Spleen (tissue), 11 donors: Measurements from ENCODE around the gene MGRN1. TPM values are rescaled to one million over a fixed set of nuclear protein-coding genes. Genes with fewer than 3 reads are reported as not detected.
A peak's percentile ranks its signal among the peaks of the same experiment; 100 is the strongest.

Experiments
- DNase-seq: peaks from one replicate; pipeline ENCODE4 v3.0.0-alpha.2; 2020
- H3K27ac ChIP-seq, 8 donors: fragments of 200-600 bp; sonication (generic) in 7 of 8; 1 replicate in 4 of 8; 2 replicates in 4 of 8; pipeline versions ENCODE4 v1.5.0 to v1.8.0; 2016 to 2021; ENCODE audit warnings: inconsistent platforms in 4 of 8, mild to moderate bottlenecking in 4 of 8, moderate library complexity in 1 of 8
- H3K27me3 ChIP-seq, 7 donors: fragments of 200-600 bp; sonication (generic) in 6 of 7; replicated peaks in 1 of 7; 1 replicate in 4 of 7; 2 replicates in 3 of 7; pipeline versions ENCODE4 v1.5.0 to v1.8.0; 2016 to 2021; ENCODE audit warnings: inconsistent platforms in 3 of 7, mild to moderate bottlenecking in 1 of 7
- H3K36me3 ChIP-seq, 6 donors: fragments of 200-600 bp; sonication (generic) in 5 of 6; 1 replicate in 4 of 6; 2 replicates in 2 of 6; pipeline versions ENCODE4 v1.5.0 to v1.8.0; 2016 to 2021; ENCODE audit warnings: inconsistent platforms in 2 of 6
- H3K4me1 ChIP-seq, 6 donors: fragments of 200-600 bp; sonication (generic) in 5 of 6; 1 replicate in 3 of 6; 2 replicates in 3 of 6; pipeline versions ENCODE4 v1.5.0 to v1.8.0; 2016 to 2021; ENCODE audit warnings: inconsistent platforms in 3 of 6
- H3K4me3 ChIP-seq, 8 donors: fragments of 200-600 bp; sonication (generic) in 7 of 8; 1 replicate in 4 of 8; 2 replicates in 4 of 8; pipeline versions ENCODE4 v1.5.0 to v1.8.0; 2016 to 2021; ENCODE audit warnings: inconsistent platforms in 4 of 8, mild to moderate bottlenecking in 4 of 8, moderate library complexity in 2 of 8
- H3K9me3 ChIP-seq, 8 donors: fragments of 200-600 bp; sonication (generic) in 7 of 8; 1 replicate in 4 of 8; 2 replicates in 4 of 8; pipeline versions ENCODE4 v1.5.0 to v1.8.0; 2016 to 2021; ENCODE audit warnings: inconsistent platforms in 4 of 8
- POLR2A ChIP-seq, 3 donors: fragments of 450-650 bp; IDR thresholded peaks; one replicate each; pipeline ENCODE4 v1.5.1; 2017; ENCODE audit warnings: antibody characterized with exemption in 3 of 3, mild to moderate bottlenecking in 1 of 3
- POLR2AphosphoS5 ChIP-seq, 3 donors: sonication (generic); formaldehyde crosslinking; IDR thresholded peaks; one replicate each; pipeline ENCODE4 v1.5.1; 2017; ENCODE audit warnings: antibody characterized with exemption in 3 of 3
- WGBS, 5 donors: extraction: QIAGEN DNeasy Blood & Tissue Kit in 3 of 5; methylation state at CpG; one replicate each; pipeline versions ENCODE4 v1.1.5 to v1.1.7; 2013 to 2018; 5-methylcytosine and 5-hydroxymethylcytosine counted together
- intact Hi-C: fragments of 100-400 bp; cut with DNase I; formaldehyde crosslinking; loops from one replicate; pipeline ENCODE4 v1.15.0; 2023; ENCODE audit warnings: low total_unique reads
- polyA plus RNA-seq, 3 donors: library from polyadenylated mRNA; stranded (reverse); fragments of 200-250 nt; gene quantifications; one replicate each; pipeline ENCODE4 v1.2.1, GENCODE V29; 2013
- total RNA-seq, 7 donors: library from RNA; depleted of rRNA in 3 of 7; stranded (reverse); fragments of >200 nt in 3 of 7; fragmentation: NEBNext Ultra II Directional in 4 of 7; extraction: Animal tissue kit (Norgen Biotek cat#: 25700) in 4 of 7; gene quantifications; one replicate each; pipeline versions ENCODE4 v1.1.0 to v1.2.1, GENCODE V29; 2016 to 2021
- TF ChIP-seq, protein P1 (sequence below), 11 experiments: fragments of 200-600 bp in 7 of 11; fragments of 450-650 bp in 4 of 11; sonication (generic) in 4 of 11; IDR thresholded peaks in 8 of 11; conservative IDR thresholded peaks in 3 of 11; 1 replicate in 7 of 11; 2 replicates in 4 of 11; pipeline versions ENCODE4 v1.4.0 to v1.8.0; 2016 to 2021; ENCODE audit warnings: antibody characterized with exemption in 11 of 11, inconsistent platforms in 4 of 11, mild to moderate bottlenecking in 1 of 11
- donor health status: healthy with polysubstance abuse.
- donor health status: DM: no; HTN: no; CAD: no; lungs with moderate emphysema.
- donor health status: DM: no; HTN: no; CAD: no.
- donor health status: Bipolar disorder and iron deficiency.
- donor health status: healthy.
- donor health status: DM: no; HTN: no; CAD: no.
- donor health status: DM: yes; HTN: yes; CAD: no.

MGRN1 gene
- total and polyA plus RNA-seq, 10 donors: 7.6 to 132 (median 75.1) TPM

DNA sequence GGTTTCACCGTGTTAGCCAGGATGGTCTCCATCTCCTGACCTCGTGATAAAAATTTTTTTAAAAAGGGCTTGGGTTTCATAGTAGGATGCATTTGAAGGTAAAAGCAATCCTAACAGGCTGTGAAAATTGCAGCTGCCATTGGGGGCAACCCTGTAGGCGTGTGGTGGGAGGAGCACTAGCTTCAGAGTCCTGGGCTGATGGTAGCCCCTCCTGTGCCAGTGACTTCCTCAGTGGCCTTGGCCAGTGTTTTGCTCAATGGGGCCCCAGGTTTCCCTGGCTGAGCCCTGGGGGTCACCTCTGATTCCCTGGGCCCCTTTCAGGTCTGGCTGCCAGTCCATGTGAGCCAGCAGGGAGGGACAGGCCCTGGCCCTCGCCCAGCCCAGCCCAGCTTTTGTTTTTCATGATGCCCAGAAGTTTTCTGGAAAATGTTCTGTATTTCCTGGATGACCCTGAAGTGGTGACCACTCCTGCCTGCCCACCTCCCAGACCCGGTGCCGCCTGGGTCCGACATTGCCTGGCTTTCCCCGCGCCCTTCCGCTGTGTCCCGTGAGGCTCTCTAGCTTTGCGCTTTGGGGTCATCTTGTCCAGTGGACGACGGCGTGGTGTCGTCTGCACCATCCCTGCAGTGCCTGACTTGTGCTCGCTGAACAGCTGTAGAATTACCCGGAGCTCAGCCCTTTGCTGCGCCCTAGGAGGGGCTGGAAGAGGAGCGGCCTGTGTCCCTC is 9.4 kb downstream of the MGRN1 start:
- H3K27me3 ChIP-seq: no peaks in the 10 kb centered on the region
- H3K4me3 ChIP-seq: no peak overlapping the region
- H3K4me1 ChIP-seq: peaks cover 0 to 98% (median 33%) of the 10 kb centered on the region in 6 donors
- peak overlapping the region in 5 of 8 donors; percentile 29 to 69 (median 56) for H3K27ac ChIP-seq
- WGBS, 5 donors: 83 to 91% (median 89%) methylated on average over 20 of the region's 20 CpGs
- H3K9me3 ChIP-seq: peaks cover 0 to 13% (median 6%) of the 10 kb centered on the region in 8 donors
- no peak for DNase-seq
- peaks cover 0 to 60% (median 9%) of the 10 kb centered on the region in 6 donors for H3K36me3 ChIP-seq
- intact Hi-C loops: no loop called here
- TF ChIP-seq, protein P1, sequence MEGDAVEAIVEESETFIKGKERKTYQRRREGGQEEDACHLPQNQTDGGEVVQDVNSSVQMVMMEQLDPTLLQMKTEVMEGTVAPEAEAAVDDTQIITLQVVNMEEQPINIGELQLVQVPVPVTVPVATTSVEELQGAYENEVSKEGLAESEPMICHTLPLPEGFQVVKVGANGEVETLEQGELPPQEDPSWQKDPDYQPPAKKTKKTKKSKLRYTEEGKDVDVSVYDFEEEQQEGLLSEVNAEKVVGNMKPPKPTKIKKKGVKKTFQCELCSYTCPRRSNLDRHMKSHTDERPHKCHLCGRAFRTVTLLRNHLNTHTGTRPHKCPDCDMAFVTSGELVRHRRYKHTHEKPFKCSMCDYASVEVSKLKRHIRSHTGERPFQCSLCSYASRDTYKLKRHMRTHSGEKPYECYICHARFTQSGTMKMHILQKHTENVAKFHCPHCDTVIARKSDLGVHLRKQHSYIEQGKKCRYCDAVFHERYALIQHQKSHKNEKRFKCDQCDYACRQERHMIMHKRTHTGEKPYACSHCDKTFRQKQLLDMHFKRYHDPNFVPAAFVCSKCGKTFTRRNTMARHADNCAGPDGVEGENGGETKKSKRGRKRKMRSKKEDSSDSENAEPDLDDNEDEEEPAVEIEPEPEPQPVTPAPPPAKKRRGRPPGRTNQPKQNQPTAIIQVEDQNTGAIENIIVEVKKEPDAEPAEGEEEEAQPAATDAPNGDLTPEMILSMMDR (IDR thresholded peaks at IDR 0.05 in 8 of 11, conservative IDR thresholded peaks at IDR 0.05 in 3 of 11): no peak
- TF ChIP-seq POLR2A (IDR thresholded peaks at IDR 0.05) (no peak), POLR2AphosphoS5 (IDR thresholded peaks at IDR 0.05) (peak in 2 of 3 donors; percentile 39 to 58)

DNA sequence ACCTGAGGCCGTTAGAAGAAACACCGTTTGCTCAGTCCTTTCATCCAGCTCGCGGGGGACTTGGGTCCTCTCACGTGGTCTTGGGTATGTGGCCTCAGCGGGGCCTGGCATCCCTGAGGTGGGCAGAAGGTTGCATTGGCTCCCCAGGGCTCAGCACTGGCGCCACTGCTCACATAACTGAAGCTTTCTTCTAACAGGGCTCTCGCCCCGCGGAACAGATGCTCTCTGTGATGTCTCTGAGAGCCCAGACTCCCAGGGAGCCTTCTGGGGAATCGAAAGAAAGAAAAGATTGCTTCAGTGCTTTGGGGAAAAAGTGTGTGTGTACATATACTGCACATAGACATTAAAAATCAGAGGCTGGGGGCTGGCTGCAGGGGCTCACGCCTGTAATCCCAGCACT is 10.1 kb downstream of the MGRN1 start:
- intact Hi-C loops: no loop called here
- H3K27ac ChIP-seq: peak overlapping the region in 4 of 8 donors; percentile 29 to 69 (median 56)
- H3K36me3 ChIP-seq: peaks cover 0 to 62% (median 9%) of the 10 kb centered on the region in 6 donors
- 91 to 93% (median 92%) methylated on average over 12 of the region's 12 CpGs for WGBS, 5 donors
- no peak for TF ChIP-seq POLR2A (IDR thresholded peaks at IDR 0.05)
- TF ChIP-seq, protein P1 (IDR thresholded peaks at IDR 0.05 in 8 of 11, conservative IDR thresholded peaks at IDR 0.05 in 3 of 11): no peak
- TF ChIP-seq POLR2AphosphoS5 (IDR thresholded peaks at IDR 0.05): no peak
- H3K9me3 ChIP-seq: peaks cover 0 to 13% (median 6%) of the 10 kb centered on the region in 8 donors
- no peak overlapping the region for H3K4me3 ChIP-seq
- peaks cover 0 to 98% (median 37%) of the 10 kb centered on the region in 6 donors for H3K4me1 ChIP-seq
- DNase-seq: no peak
- H3K27me3 ChIP-seq: no peaks in the 10 kb centered on the region

DNA sequence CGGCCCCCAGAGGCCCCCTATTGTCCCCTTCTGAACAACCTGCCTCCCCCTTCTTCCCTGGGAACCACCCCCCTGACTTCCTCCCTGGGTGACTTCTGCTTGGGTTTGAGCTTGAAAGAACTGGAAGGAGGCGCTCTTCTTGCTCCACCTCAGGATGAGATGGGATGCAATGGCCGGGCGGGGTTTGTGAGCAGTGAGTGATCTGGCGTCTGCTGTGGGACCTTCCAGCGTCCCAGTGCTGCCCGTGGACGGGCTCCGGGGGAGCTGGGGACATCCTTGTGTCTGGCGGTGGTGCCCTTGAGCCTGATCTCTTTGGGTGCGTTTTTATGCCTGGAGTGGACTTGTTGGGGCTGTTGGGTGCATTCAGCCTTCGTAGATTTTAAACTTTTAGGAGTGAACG is 11.6 kb downstream of the MGRN1 start:
- peak overlapping the region in 4 of 8 donors; percentile 22 to 57 (median 48) for H3K27ac ChIP-seq
- 77 to 88% (median 85%) methylated on average over 13 of the region's 13 CpGs for WGBS, 5 donors
- intact Hi-C loops: no loop called here
- TF ChIP-seq POLR2AphosphoS5 (IDR thresholded peaks at IDR 0.05) (peak in 1 of 3 donors; percentile 47), POLR2A (IDR thresholded peaks at IDR 0.05) (no peak)
- no peak for DNase-seq
- no peak overlapping the region for H3K4me3 ChIP-seq
- no peaks in the 10 kb centered on the region for H3K27me3 ChIP-seq
- H3K36me3 ChIP-seq: peaks cover 0 to 75% (median 9%) of the 10 kb centered on the region in 6 donors
- H3K4me1 ChIP-seq: peaks cover 4 to 98% (median 45%) of the 10 kb centered on the region in 6 donors
- H3K9me3 ChIP-seq: peaks cover 0 to 8% (median 5%) of the 10 kb centered on the region in 8 donors

DNA sequence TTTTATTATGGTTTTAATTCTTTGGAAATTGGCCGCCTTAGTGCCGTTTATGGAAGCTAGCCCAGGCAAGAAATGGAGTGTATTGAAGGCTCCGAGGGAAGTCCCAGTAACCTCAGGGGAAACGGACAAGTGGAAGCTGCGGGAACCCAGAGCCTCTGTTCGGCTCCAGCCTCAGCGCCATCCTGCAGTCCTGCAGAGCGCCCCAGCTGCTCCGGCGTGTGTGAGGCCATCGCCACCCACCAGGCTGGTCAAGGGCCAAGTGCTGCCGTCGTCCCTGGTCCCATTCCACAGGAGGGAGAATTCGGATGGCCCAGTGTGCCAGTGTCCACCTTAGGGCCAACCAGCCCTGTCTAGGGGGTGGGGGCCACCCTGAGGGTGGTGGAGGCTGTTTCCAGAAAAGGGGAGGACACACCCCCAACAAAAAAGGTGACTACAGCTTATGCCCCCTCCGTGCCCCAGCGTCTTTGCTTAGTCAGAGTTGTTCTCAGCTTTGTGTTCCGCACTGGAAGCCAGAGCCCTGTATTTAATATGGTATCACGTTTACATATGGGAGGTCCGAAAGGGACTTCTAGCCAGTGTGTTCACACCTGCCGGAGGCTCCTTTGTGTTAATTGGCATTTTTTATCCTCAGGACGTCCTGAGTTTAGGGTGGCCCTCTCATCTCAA is 13.0 kb downstream of the MGRN1 start:
- peaks cover 0 to 72% (median 9%) of the 10 kb centered on the region in 6 donors for H3K36me3 ChIP-seq
- H3K27me3 ChIP-seq: no peaks in the 10 kb centered on the region
- DNase-seq: no peak
- TF ChIP-seq POLR2AphosphoS5 (IDR thresholded peaks at IDR 0.05): peak in 1 of 3 donors; percentile 53
- TF ChIP-seq, protein P1 (IDR thresholded peaks at IDR 0.05 in 8 of 11, conservative IDR thresholded peaks at IDR 0.05 in 3 of 11): no peak
- peaks cover 4 to 100% (median 57%) of the 10 kb centered on the region in 6 donors for H3K4me1 ChIP-seq
- H3K9me3 ChIP-seq: no peaks in the 10 kb centered on the region
- H3K27ac ChIP-seq: peak overlapping the region in 1 of 8 donors; percentile 57
- WGBS, 5 donors: 83 to 93% (median 91%) methylated on average over 21 of the region's 21 CpGs
- intact Hi-C loops: no loop called here
- H3K4me3 ChIP-seq: no peak overlapping the region
